A673 (cell line): ENCODE measurements around the gene SCGN. TPM values are rescaled to one million over a fixed set of nuclear protein-coding genes. Genes with fewer than 3 reads are reported as not detected.

ENCODE experiments used
- BruUV-seq: library from RNA; stranded (reverse); fragments of 400-500 nt; replicated peaks from 2 replicates; lab custom pipeline; 2021; lab: Mats Ljungman, UMichigan
- CTCF ChIA-PET: fragments of 300-600 bp; sonication (Branson Sonifier 250); formaldehyde crosslinking; loops from one replicate; lab custom pipeline; 2022; ENCODE audit warnings: antibody characterized with exemption; lab: Charles Lee
- POLR2A ChIA-PET: fragments of 300-600 bp; sonication (Branson Sonifier 250); formaldehyde crosslinking; loops from one replicate; lab custom pipeline; 2022; ENCODE audit warnings: antibody characterized with exemption; ENCODE audit not compliant: low non-redundant PET; lab: Charles Lee
- DNase-seq: peaks from one replicate; pipeline ENCODE4 v3.0.0-alpha.2; 2015; ENCODE audit warnings: low spot score
- H3K27ac ChIP-seq: fragments of 200-600 bp; sonication (generic); 2 replicates; pipeline ENCODE4 v1.5.1; 2016; ENCODE audit warnings: mixed run types, low read depth, mild to moderate bottlenecking, mixed read lengths, antibody characterized with exemption, low read length; ENCODE audit not compliant: poor library complexity, severe bottlenecking
- H3K27me3 ChIP-seq: fragments of 200-600 bp; sonication (generic); replicated peaks from 2 replicates; pipeline ENCODE4 v1.6.1; 2017; ENCODE audit warnings: mixed run types, low read depth, mild to moderate bottlenecking, mixed read lengths, antibody characterized with exemption, low read length; ENCODE audit not compliant: insufficient read depth, poor library complexity
- H3K36me3 ChIP-seq: fragments of 200-600 bp; sonication (generic); 2 replicates; pipeline ENCODE4 v1.6.1; 2016; ENCODE audit warnings: mixed run types, mild to moderate bottlenecking, mixed read lengths, antibody characterized with exemption, low read length; ENCODE audit not compliant: insufficient read depth, poor library complexity, severe bottlenecking
- H3K4me1 ChIP-seq: fragments of 200-600 bp; sonication (generic); 2 replicates; pipeline ENCODE4 v1.6.1; 2017; ENCODE audit warnings: mixed run types, mild to moderate bottlenecking, mixed read lengths, antibody characterized with exemption, low read length; ENCODE audit not compliant: insufficient read depth, poor library complexity, severe bottlenecking
- H3K4me3 ChIP-seq: fragments of 200-600 bp; sonication (generic); 2 replicates; pipeline ENCODE4 v1.5.1; 2016; ENCODE audit warnings: low read depth, mixed run types, mild to moderate bottlenecking, mixed read lengths, low read length; ENCODE audit not compliant: poor library complexity, severe bottlenecking
- H3K9me3 ChIP-seq: fragments of 200-600 bp; sonication (generic); 2 replicates; pipeline ENCODE4 v1.6.1; 2016; ENCODE audit warnings: mixed run types, low read depth, mild to moderate bottlenecking, mixed read lengths, antibody characterized with exemption, low read length; ENCODE audit not compliant: poor library complexity, severe bottlenecking
- CTCF ChIP-seq: fragments of 300-800, 200-600 bp; sonication (generic); conservative IDR thresholded peaks from 2 replicates; pipeline ENCODE4 v1.5.1; 2017; ENCODE audit warnings: low read depth, mild to moderate bottlenecking, antibody characterized with exemption, low read length, moderate library complexity, mixed read lengths
- EZH2 ChIP-seq: fragments of 200-600 bp; sonication (generic); IDR thresholded peaks from 2 replicates; pipeline ENCODE4 v1.6.1; 2017; ENCODE audit warnings: borderline replicate concordance, low read depth, mild to moderate bottlenecking, mixed read lengths, antibody characterized with exemption, low read length; ENCODE audit not compliant: poor library complexity, severe bottlenecking
- intact Hi-C: fragments of 100-400 bp; cut with micrococcal nuclease; formaldehyde crosslinking; loops from one replicate; pipeline ENCODE4 v1.10.0; 2022; ENCODE audit not compliant: unreplicated experiment
- total RNA-seq: library from RNA; stranded (reverse); gene quantifications from 2 replicates; pipeline ENCODE4 v1.2.3, GENCODE V29; 2021

The SCGN gene
- total RNA-seq, 1 experiment from 2014 or later, result not detected

GRCh38 chr6:25659633-25660368 lies 7.8 kb downstream of the SCGN start:
- no peaks in the 10 kb centered on the region for H3K4me1 ChIP-seq
- no peak overlapping the region for H3K27ac ChIP-seq
- intact Hi-C loops, result no loop called here
- CTCF ChIA-PET, result no interaction called here
- POLR2A ChIA-PET, result no interaction called here
- no peak for TF ChIP-seq CTCF
- no peak for TF ChIP-seq EZH2
- DNase-seq, result no peak
- H3K36me3 ChIP-seq, result no peaks in the 10 kb centered on the region
- no TSS peak for BruUV-seq
- peaks cover 2% of the 10 kb centered on the region for H3K27me3 ChIP-seq
- H3K9me3 ChIP-seq, result no peaks in the 10 kb centered on the region
- H3K4me3 ChIP-seq, result no peak overlapping the region

- no peaks in the 10 kb centered on the region for H3K36me3 ChIP-seq
- TF ChIP-seq EZH2 (no peak), CTCF (no peak)
- no peaks in the 10 kb centered on the region for H3K27me3 ChIP-seq
- BruUV-seq, result no TSS peak
- no peaks in the 10 kb centered on the region for H3K9me3 ChIP-seq
- intact Hi-C loops, result no loop called here
- POLR2A ChIA-PET, result no interaction called here
- peak; percentile 39 for DNase-seq
- no peaks in the 10 kb centered on the region for H3K4me1 ChIP-seq
- no peak overlapping the region for H3K27ac ChIP-seq
- CTCF ChIA-PET, result no interaction called here
- H3K4me3 ChIP-seq, result no peak overlapping the region
Measured at GRCh38 chr6:25660512-25660911, 8.5 kb downstream of the SCGN start.

GRCh38 chr6:25661129-25661779 lies 9.2 kb downstream of the SCGN start:
- no peak for TF ChIP-seq CTCF
- TF ChIP-seq EZH2, result no peak
- no peaks in the 10 kb centered on the region for H3K36me3 ChIP-seq
- no TSS peak for BruUV-seq
- no peak for DNase-seq
- intact Hi-C loops, result no loop called here
- H3K27me3 ChIP-seq, result no peaks in the 10 kb centered on the region
- H3K4me1 ChIP-seq, result no peaks in the 10 kb centered on the region
- CTCF ChIA-PET, result no interaction called here
- H3K4me3 ChIP-seq, result no peak overlapping the region
- no peak overlapping the region for H3K27ac ChIP-seq
- H3K9me3 ChIP-seq, result no peaks in the 10 kb centered on the region
- POLR2A ChIA-PET, result no interaction called here
